OCI-LY7 (cell line): ENCODE measurements around the gene GPS1. TPM values are rescaled to one million over a fixed set of nuclear protein-coding genes. Genes with fewer than 3 reads are reported as not detected.

Experiments
- BruUV-seq: library from RNA; stranded (reverse); fragments of 400-500 nt; replicated peaks from 2 replicates; lab custom pipeline; 2021; lab: Mats Ljungman, UMichigan
- CTCF ChIA-PET: fragments of 300-600 bp; sonication (Branson Sonifier 250); formaldehyde crosslinking; loops from one replicate; lab custom pipeline; 2022; ENCODE audit warnings: antibody characterized with exemption; ENCODE audit not compliant: unreplicated experiment; lab: Charles Lee
- POLR2A ChIA-PET: fragments of 300-600 bp; sonication (Branson Sonifier 250); formaldehyde crosslinking; loops from one replicate; lab custom pipeline; 2022; ENCODE audit warnings: antibody characterized with exemption; lab: Charles Lee
- DNase-seq: peaks from one replicate; pipeline ENCODE4 v3.0.0-alpha.2; 2015; ENCODE audit warnings: low spot score
- H2AFZ ChIP-seq: fragments of 200-600 bp; sonication (generic), shearing (Covaris generic); 2 replicates; pipeline ENCODE4 v1.6.1; 2014; ENCODE audit warnings: mild to moderate bottlenecking, antibody characterized with exemption, low read length, moderate library complexity
- H3K27ac ChIP-seq: fragments of 200-600 bp; sonication (generic); 2 replicates; pipeline ENCODE4 v1.5.1; 2014; ENCODE audit warnings: mixed run types, low read depth, mild to moderate bottlenecking, moderate library complexity, low read length, inconsistent platforms; ENCODE audit not compliant: poor library complexity, severe bottlenecking
- H3K36me3 ChIP-seq: fragments of 200-600 bp; sonication (generic); 2 replicates; pipeline ENCODE4 v1.6.1; 2014; ENCODE audit warnings: mild to moderate bottlenecking, antibody characterized with exemption, low read length, moderate library complexity, mixed read lengths; ENCODE audit not compliant: insufficient read depth
- H3K4me1 ChIP-seq: fragments of 200-600 bp; sonication (generic); 2 replicates; pipeline ENCODE4 v1.5.1; 2014; ENCODE audit warnings: mild to moderate bottlenecking, low read length; ENCODE audit not compliant: insufficient read depth, poor library complexity, severe bottlenecking
- H3K4me2 ChIP-seq: fragments of 200-600 bp; sonication (generic); 2 replicates; pipeline ENCODE4 v1.6.1; 2014; ENCODE audit warnings: mild to moderate bottlenecking, low read length
- H3K4me3 ChIP-seq: fragments of 200-600 bp; sonication (generic); 2 replicates; pipeline ENCODE4 v1.5.1; 2014; ENCODE audit warnings: mild to moderate bottlenecking, low read depth, low read length; ENCODE audit not compliant: poor library complexity, severe bottlenecking
- H3K79me2 ChIP-seq: fragments of 200-600 bp; sonication (generic); 2 replicates; pipeline ENCODE4 v1.6.1; 2016; ENCODE audit warnings: low read depth, mild to moderate bottlenecking, low read length, moderate library complexity, mixed read lengths; ENCODE audit not compliant: insufficient read depth
- H3K9me2 ChIP-seq: fragments of 200-600 bp; sonication (generic); 2 replicates; pipeline ENCODE4 v1.6.1; 2016; ENCODE audit warnings: mild to moderate bottlenecking, low read length, mixed read lengths; ENCODE audit not compliant: insufficient read depth
- H3K9me3 ChIP-seq: fragments of 200-600 bp; sonication (generic); 2 replicates; pipeline ENCODE4 v1.6.1; 2014; ENCODE audit warnings: mild to moderate bottlenecking, mixed run types, low read length, mixed read lengths
- H4K20me1 ChIP-seq: fragments of 200-600 bp; sonication (generic); 2 replicates; pipeline ENCODE4 v1.6.1; 2014; ENCODE audit warnings: mild to moderate bottlenecking, antibody characterized with exemption, low read length, moderate library complexity, mixed read lengths; ENCODE audit not compliant: insufficient read depth
- CTCF ChIP-seq: fragments of 200-600 bp; sonication (generic); conservative IDR thresholded peaks from 2 replicates; pipeline ENCODE4 v1.5.1; 2014; ENCODE audit warnings: mild to moderate bottlenecking, antibody characterized with exemption, low read length, moderate library complexity, mixed read lengths
- EZH2phosphoT487 ChIP-seq: fragments of 200-600 bp; sonication (generic); IDR thresholded peaks from 2 replicates; pipeline ENCODE4 v1.6.1; 2018; ENCODE audit warnings: low read depth, borderline replicate concordance, mild to moderate bottlenecking, mixed run types, antibody characterized with exemption, low read length, moderate library complexity, mixed read lengths
- intact Hi-C: fragments of 100-400 bp; cut with micrococcal nuclease; formaldehyde crosslinking; loops from one replicate; pipeline ENCODE4 v1.10.0; 2022; ENCODE audit not compliant: unreplicated experiment
- total RNA-seq, 2 experiments: library from RNA; depleted of rRNA in 1 of 2; stranded (reverse); fragments of >200 nt in 1 of 2; shearing (Covaris generic) in 1 of 2; gene quantifications; 2 replicates each; pipeline ENCODE4 v1.2.3, GENCODE V29; 2014 to 2022

The GPS1 gene
- total RNA-seq, 2 experiments from 2014 or later, result 133 to 169 TPM

- H3K4me3 ChIP-seq, result no peak overlapping the region
- no peaks in the 10 kb centered on the region for H3K36me3 ChIP-seq
- no peaks in the 10 kb centered on the region for H3K4me1 ChIP-seq
- no peaks in the 10 kb centered on the region for H3K9me2 ChIP-seq
- intact Hi-C loops, result no loop called here
- no peak overlapping the region for H2AFZ ChIP-seq
- no TSS peak for BruUV-seq
- no peak for DNase-seq
- ChIA-PET POLR2A (no interaction called here), CTCF (no interaction called here)
- H3K27ac ChIP-seq, result no peak overlapping the region
- no peaks in the 10 kb centered on the region for H3K79me2 ChIP-seq
- no peaks in the 10 kb centered on the region for H3K9me3 ChIP-seq
- H4K20me1 ChIP-seq, result no peaks in the 10 kb centered on the region
- H3K4me2 ChIP-seq, result no peak overlapping the region
- TF ChIP-seq CTCF, result no peak
- TF ChIP-seq EZH2phosphoT487, result no peak
These were observed 40.8 kb upstream of the GPS1 start for GRCh38 chr17:82010575-82011525.

GRCh38 chr17:82011617-82012187, 40.0 kb upstream of the GPS1 start:
- Histone ChIP-seq H3K79me2 (no peaks in the 10 kb centered on the region), H3K9me2 (no peaks in the 10 kb centered on the region), H3K36me3 (no peaks in the 10 kb centered on the region), H2AFZ (no peak overlapping the region), H4K20me1 (no peaks in the 10 kb centered on the region), H3K4me1 (no peaks in the 10 kb centered on the region), H3K27ac (no peak overlapping the region), H3K9me3 (no peaks in the 10 kb centered on the region), H3K4me3 (no peak overlapping the region), H3K4me2 (no peak overlapping the region)
- POLR2A ChIA-PET, result no interaction called here
- CTCF ChIA-PET, result no interaction called here
- no TSS peak for BruUV-seq
- TF ChIP-seq EZH2phosphoT487, result no peak
- TF ChIP-seq CTCF, result no peak
- intact Hi-C loops, result no loop called here
- no peak for DNase-seq

- no peak overlapping the region for H3K4me3 ChIP-seq
- no peak overlapping the region for H2AFZ ChIP-seq
- H3K9me2 ChIP-seq, result no peaks in the 10 kb centered on the region
- no peaks in the 10 kb centered on the region for H3K79me2 ChIP-seq
- CTCF ChIA-PET, result no interaction called here
- BruUV-seq, result no TSS peak
- H3K27ac ChIP-seq, result no peak overlapping the region
- H3K4me2 ChIP-seq, result no peak overlapping the region
- intact Hi-C loops, result no loop called here
- TF ChIP-seq CTCF (no peak), EZH2phosphoT487 (no peak)
- POLR2A ChIA-PET, result no interaction called here
- no peak for DNase-seq
- H4K20me1 ChIP-seq, result no peaks in the 10 kb centered on the region
- H3K36me3 ChIP-seq, result no peaks in the 10 kb centered on the region
- H3K9me3 ChIP-seq, result no peaks in the 10 kb centered on the region
- H3K4me1 ChIP-seq, result no peaks in the 10 kb centered on the region
These were observed 39.4 kb upstream of the GPS1 start for GRCh38 chr17:82012261-82012639.
